Measurements from ENCODE around the gene DEFB118.
"Not testable (repeated sequence)": the region's sequence is repeated elsewhere in the genome, so short reads cannot be mapped to it uniquely, and the experiment has no call there.

Gene DEFB118, protein sequence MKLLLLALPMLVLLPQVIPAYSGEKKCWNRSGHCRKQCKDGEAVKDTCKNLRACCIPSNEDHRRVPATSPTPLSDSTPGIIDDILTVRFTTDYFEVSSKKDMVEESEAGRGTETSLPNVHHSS

DNA sequence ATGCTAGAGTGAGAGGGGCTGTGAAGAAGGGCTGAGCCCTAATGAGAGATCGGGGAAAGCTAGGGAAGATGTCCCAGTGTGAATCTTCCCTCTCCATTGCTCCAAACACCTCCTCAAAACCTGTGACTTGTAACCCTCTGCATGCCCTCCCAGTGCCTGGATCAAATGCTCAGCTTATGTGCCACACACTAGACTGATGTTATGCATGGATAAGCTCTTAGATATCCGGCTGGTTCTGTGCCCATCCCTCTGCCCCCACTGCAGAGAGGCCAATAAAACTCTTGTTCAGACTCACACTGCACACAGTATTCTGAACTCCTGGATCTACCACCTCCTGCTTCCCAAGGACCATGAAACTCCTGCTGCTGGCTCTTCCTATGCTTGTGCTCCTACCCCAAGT, at the start of gene DEFB118:
TSS of gene DEFB118 (plus strand) at position 301 of the 400 bp plus-strand sequence. CDS start at position 351, 50 bp downstream.
- no peak for DNase-seq

DNA sequence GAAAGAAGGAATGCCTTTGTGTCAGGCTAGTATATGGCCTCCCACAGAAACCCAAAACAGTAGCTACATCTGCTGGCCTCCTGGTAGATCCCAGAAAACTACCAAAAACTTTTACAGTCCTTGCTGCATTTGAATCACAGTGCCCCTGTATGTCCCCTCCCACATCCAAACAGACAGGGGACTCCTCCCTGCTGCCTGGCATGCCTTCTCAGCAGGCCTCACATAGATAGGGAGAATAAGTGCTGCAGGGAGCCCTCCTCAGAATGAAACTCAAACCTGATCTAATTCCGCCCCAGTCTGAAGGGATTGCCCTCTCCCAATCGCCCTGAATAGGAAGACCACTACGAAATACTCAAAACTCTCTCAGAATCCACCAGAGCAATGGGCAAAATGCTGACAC, 45.9 kb upstream of the DEFB118 start:
- no peak for DNase-seq

DNA sequence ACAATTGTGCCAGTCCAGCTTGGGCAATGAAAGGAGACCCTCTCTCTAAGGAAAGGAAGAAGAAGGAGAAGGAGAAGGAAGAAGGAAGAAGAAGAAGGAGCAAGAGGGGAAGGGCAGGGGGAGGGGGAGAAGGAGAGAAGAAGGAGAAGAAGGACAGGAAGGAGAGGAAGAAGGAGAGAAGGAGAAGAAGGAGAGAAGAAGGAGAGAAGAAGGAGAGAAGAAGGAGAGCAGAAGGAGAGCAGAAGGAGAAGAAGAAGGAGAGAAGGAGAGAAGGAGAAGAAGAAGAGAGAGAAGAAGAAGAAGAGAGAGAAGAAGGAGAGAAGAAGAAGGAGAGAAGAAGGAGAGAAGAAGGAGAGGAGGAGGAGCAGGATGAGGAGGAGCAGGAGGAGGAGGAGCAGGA, 37.5 kb upstream of the DEFB118 start:
- no peak for DNase-seq

DNA sequence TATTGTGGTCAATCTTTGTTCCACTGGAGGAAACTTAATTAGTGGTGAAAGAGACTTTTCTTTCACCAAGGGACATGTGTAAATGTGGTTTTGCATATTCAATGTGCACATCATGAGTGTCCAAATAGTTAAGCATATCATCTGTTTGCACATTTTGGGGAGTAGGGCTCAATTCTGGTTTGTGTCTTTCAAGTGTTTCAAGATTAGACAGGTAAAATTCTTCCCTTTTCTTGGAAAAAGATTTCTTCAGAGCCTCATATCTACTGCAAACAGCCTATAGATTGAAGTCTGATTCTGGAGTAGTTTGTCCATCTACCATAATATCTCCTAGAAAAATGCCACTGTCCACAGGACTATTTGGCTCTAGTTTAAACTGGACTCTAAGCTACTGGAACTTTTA, 26.9 kb upstream of the DEFB118 start:
- DNase-seq = no peak

DNA sequence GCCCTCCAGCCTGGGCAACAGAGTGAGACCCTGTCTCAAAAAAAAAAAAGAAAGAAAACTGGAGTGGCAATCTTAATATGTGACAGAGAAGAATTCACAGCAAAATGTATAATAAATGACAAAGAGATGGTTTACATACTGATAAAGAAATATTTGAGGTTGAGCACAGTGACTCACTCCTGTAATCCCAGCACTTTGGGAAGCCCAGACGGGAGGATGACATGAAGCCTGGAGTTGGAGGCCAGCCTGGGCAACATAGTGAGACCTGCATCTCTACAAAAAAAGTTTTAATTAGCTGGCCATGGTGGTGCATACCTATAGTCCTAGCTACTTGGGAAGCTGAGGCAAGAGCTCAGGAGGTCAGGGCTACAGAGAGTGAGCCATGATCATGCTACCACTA, 12.4 kb upstream of the DEFB118 start:
- no peak for DNase-seq

DNA sequence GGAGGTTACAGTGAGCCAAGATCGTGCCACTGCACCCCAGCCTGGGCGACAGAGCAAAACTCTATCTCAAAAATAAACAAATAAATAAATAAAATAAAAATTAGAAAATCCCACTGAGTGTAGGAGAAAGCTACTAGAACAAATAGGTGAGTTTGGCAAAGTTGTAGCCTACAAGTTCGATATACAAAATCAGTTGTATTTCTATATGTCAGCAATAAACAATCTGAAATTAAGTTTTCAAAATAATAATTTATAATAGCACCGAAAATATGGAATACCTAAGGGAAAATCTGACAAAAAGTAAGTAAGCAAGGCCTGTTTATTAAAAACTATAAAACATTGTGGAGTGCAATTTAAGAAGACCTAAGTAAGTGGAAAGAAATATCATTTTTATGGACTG, 5.1 kb upstream of the DEFB118 start:
- DNase-seq = no peak

DNA sequence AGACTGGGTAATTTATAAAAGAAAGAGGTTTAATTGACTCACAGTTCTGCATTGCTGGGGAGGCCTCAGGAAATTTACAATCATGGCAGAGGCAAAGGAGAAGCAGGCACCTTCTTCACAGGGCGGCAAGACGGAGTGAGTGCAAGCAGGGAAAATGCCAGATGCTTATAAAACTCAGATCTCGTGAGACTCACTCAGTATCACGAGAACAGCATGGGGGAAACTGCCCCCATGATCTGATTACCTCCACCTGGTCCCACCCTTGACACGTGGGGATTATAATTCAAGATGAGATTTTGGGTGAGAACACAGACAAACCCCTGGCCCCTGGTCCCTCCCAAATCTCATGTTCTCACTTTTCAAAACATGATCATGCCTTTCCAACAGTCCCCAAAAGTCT, 4.1 kb upstream of the DEFB118 start:
- not testable (repeated sequence) for DNase-seq

DNA sequence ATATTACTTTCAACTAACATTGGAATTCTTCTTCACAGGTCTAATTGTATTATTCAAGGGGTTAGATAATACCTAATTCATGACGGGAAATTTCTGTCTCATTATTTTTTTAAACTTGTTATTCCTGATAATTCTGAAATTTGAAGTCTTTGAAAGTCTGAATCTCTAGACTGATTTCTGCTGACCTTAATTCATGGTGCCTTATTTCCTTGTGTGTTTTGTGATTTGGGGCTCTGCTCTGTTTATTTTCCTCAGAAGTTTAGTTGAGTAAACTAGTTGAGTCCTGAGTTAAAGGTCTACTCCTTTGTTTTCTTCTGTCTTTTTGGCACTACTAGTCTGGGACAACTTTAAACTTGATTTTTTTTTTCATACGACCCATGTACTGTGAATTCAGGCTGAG, 5.9 kb downstream of the DEFB118 start:
- DNase-seq = no peak

DNA sequence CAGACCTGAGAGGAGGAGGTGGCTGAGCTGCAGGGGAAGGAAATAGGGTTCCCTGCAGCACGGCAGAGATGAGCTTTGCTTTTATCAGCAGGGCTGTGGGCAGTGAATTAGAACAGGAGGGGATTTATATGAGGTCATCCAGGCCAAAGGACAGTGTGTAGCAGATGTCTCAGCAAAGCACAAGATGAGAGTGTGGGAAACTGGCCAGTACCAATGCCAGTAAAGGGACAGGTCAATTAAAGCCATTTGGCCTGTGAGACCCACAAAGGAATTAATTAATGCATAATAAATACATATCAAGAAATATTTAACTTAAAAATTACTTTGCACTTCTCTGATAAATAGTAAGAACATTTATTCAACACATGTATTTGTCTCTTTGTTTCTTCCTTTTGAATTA, 22.1 kb downstream of the DEFB118 start, which contains the start of gene DEFB119:
TSS of gene DEFB119 (minus strand) at position 101 of the 400 bp plus-strand sequence. CDS start 107 bp downstream, outside the sequence.
- no peak for DNase-seq

DNA sequence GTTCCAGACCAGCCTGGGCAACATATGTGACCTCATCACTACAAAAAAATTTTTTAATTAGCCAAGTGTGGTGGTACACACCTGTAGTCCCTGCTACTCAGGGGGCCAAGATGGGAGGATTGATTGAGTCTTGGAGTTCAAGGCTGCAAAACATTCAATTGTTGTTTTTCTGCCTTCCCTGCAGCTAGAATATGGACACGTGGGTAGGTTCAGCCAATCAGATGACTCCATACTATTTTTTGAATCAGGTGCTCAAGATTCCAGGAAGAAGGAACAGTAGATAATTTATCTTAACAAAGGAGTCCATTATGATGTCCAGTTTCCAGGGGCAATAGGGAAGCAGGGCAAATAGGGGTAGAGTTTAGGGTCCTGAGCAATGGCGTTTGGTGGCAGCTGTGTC, 24.4 kb downstream of the DEFB118 start:
- DNase-seq = no peak

DNA sequence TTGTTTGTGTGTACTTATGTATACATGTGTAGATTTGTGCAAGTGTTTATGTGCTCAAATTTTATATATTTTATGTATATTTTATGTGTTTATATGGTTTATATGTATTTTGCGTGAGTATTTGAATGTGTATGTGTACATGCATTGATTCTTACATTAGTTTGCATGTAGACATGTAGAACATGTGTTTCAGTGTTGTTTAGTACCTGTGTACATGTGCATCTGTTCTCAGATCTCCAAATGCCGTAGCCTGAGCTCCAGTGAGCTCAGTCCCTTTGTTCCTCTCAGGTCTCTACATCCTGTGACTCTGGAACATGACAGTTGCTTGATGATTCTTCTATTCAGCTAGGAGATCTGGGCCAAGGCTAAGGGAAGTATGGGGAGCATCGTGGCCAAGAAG, 26.5 kb downstream of the DEFB118 start:
- DNase-seq = no peak

DNA sequence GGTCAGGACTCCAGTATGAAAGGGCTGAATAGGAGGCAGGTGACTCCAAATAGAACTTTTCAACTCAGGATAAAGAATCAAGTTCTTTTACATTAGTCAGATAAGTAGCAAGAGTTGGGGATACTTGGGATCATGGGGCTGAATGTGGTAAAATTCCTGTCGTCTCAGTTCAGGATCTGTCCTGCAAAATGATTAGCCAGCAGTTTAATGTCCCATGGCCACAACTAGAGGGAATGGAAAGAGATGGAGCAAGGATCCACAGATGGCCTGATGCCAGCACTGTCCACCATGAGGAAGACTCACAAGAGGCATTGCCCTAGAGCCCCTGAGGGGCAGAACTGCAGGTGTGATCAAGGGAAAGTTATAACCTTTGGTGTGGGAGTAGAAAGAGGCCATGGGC, 35.5 kb downstream of the DEFB118 start:
- DNase-seq = no peak

DNA sequence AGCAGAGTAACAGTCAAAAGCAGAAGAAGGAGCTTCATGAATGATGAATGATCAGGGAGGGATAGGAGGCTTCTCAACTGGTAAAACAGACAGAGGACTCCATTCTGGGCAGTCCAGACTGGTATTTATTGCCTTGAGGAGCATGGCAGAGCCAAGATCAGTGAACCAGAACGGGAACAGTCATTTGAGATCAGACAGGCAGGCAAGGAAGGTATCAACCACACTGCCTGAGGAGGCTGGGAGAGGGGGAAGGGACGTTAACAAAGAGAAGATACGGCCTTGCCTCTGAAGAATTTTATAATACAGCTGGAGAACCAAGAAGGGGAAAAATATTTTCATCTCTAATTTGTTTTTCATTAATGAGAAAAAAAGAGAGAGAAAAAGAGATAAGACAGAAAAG, 37.7 kb downstream of the DEFB118 start, which contains the start of gene DEFB121:
TSS of gene DEFB121 (minus strand) at position 101 of the 400 bp plus-strand sequence. CDS start at position 38, 63 bp downstream.
- DNase-seq = no peak

DNA sequence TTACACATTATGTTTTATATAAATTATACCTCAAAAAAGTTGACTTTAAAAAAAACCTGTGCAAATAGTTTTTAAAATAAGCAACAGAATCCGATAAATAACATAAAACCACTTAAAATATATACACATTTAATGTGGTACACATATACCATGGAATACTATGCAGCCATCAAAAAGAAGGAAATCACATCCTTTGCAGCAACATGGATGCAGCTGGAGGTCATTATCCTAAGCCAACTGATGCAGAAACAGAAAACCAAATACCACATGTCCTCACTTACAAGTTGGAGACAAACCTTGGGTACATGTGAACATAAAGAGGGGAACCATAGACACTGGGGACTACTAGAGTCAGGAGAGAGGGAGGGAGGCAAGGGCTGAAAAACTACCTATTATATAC, 41.6 kb downstream of the DEFB118 start:
- DNase-seq = no peak

DNA sequence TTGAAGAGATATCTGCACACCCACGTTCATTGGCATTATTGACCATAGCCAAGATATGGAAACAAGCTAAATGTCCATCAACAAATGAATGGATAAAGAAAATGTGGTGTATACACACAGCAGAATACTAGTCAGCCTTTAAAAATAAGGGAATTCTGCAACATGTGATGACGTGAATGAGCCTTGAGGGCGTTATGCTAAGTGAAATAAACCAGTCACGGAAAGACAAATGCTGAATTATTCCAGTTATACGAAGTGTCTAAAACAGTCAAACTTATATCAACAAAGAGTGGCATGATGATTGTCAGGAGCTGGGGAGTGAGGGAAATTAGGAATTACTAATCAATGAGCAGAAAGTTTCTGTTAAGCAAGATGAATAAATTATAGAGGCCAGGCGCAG, 46.0 kb downstream of the DEFB118 start:
- no peak for DNase-seq

DNA sequence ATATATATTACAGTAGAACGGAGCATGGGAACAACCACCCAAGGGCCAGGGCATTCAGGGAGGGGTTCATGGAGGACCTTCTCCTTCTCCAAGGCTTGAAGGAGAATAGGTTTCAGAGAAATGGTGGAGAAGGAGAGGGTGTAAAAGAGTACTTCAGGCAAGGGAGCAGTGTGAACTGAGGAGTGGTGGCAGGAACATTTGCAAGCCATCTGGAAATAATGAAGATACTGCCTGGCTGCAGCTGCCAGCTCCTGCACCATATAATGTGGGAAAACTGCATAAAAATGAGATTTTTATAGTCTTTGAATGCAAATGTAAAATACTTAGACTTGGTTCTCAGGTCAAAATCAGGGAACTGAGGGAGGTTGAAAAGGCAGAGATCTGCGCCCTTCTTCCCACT, 47.3 kb downstream of the DEFB118 start:
- no peak for DNase-seq

DNA sequence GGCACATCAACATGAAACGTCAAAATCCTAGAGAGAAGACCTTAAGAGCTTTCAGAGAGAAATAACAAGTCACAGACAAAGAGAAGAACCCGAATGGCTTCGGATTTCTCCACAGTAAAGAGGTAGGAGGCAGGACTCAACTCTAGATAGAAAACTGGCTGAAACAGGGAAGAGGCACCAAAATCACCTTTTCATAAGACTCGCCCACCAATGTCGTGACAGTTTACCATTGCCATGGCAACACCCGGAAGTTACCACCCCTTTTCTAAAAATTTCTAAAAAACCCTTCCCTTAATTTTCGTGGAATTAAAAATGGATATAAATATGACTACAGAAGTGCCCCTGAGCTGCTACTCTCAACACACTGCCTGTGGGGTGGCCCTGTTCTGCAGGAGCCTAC, 49.9 kb downstream of the DEFB118 start:
- no peak for DNase-seq
